ENCODE results near the gene FAM133A. TPM values are rescaled to one million over a fixed set of nuclear protein-coding genes. Genes with fewer than 3 reads are reported as not detected.

The FAM133A gene
- total RNA-seq: not detected in 2 replicates

GRCh38 chrX:93673869-93674271, at the start of gene FAM133A:
FAM133A (plus strand) TSS chrX:93674206; CDS start chrX:93709420, 35,214 bp downstream.

GRCh38 chrX:93673056-93673868, 744 bp upstream of the FAM133A start, which contains the start of gene NAP1L3:
NAP1L3 (minus strand) TSS chrX:93673578; CDS start chrX:93673304, 274 bp downstream.

Other genes starting within 250 kb of the FAM133A start
- 2.1 and 2.8 TPM in 2 replicates for gene NAP1L3, start 628 bp upstream of the FAM133A start, total RNA-seq